ENCODE data around the gene DIAPH3. TPM values are rescaled to one million over a fixed set of nuclear protein-coding genes. Genes with fewer than 3 reads are reported as not detected.

The DIAPH3 gene
- total RNA-seq, 1 donor from 2014 or later = 1.0 TPM

DNA sequence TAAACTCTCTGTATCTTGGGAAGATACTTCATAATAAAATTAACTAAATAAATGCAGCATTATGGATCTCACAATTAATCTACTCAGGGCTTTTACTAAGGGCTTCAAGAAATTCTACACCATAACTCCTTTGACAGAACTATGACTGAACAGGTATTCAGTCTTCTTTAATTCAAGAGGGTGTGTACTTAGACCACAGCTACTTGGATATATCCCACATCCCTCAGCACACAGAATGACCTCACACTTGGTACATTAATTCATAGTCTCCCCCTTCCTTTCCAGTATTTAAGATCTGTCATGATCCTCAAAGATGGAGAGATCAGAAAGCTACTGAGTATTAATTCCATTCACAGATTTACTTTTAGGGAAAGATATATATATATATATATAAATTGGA, 11.6 kb downstream of the DIAPH3 start:
- no peak for DNase-seq (ENCODE audit: low spot score)

DNA sequence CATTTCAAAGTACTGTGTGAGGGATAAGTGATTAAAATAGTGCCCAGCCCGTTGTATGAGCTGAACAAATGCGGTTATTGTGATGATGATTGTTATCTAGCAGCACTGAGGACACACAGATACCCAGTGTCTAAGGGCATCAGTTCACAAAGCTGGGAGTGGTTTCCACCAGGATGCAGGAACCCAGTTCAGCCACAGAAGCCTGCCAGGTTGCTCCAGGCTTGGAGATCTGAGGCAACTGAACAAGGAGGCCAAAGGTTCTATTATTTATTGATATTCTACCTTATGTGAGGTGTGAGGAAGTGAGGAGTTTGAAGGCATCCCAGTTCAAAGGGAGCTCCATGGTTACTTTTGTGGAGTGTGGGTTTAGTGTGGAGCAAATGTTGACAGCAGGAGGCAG, 13.2 kb downstream of the DIAPH3 start:
- DNase-seq (ENCODE audit: low spot score) = no peak

DNA sequence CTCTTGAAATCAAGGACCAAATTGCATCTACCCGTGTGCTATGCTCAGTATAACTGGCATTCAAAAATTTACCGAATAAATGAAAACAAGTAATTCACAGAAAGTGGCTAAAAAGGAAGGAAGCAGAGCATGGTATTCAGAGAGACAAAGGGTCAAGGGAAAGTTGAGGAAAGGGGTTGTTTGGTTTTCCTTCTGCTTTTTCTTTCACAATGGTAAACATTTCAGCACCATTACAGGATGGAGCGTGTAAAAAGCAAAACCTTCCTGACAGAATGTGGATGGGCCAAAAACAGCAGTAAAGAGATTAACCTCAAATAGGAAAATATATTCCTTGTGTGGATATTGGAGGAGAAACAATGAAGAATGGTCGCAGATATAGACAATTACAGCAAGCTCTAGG, 14.8 kb downstream of the DIAPH3 start:
- no peak for DNase-seq (ENCODE audit: low spot score)

DNA sequence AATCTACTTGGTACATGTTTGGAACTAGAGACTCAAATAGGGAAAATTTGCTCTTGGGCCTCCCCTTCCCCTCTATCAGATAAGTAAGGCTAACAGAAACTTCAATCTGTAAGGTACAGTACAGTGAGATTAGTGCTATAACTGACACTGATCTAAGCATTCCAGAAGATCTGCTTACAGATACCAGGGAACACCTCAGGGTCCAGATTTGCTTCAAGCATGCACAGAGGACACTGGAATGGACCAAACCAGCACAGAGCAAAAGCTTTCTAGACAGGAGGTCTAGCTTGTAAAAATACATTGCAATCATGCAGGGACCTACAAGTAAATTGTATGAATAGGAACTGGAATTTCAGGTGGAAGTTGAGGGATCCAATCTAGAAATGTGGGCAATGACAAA, 16.4 kb downstream of the DIAPH3 start:
- DNase-seq (ENCODE audit: low spot score) = no peak

DNA sequence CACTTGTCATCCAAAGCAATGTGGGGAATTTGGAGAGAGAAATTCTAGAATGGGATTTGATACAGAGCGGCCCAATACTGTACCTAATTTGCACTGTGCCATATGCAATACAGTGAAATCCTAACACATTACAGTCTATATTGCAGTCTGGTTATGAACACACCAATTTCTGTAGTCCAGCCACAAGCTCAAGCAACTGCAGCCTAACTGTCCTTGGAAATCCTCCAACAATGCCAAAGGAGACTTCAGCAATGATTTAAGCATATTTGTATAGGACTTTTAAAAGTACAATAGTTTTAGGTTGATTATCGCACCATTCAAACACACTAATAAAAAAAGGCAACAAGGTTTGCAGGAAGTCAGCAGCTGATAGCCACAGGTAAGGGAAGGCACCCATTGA, 17.3 kb downstream of the DIAPH3 start:
- DNase-seq (ENCODE audit: low spot score) = no peak

DNA sequence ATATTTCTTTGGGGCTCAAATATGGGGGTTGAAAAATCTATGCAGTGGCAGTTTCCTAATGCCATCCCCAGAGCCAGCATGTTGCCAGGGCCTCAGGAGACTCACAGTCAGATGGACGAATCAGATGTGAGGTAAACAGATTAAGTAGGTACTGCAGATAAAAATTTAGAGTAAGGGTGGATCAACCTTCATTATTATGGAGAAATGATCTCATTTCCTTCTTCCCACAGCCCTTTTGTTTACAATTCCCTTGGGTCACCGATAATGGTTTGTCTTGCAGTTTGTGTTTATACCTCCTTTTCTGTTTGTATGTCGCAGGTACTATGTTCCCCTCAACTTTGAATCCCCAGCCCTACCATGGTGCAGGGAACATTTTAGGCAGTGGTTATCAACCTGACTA, 20.0 kb downstream of the DIAPH3 start:
- no peak for DNase-seq (ENCODE audit: low spot score)

DNA sequence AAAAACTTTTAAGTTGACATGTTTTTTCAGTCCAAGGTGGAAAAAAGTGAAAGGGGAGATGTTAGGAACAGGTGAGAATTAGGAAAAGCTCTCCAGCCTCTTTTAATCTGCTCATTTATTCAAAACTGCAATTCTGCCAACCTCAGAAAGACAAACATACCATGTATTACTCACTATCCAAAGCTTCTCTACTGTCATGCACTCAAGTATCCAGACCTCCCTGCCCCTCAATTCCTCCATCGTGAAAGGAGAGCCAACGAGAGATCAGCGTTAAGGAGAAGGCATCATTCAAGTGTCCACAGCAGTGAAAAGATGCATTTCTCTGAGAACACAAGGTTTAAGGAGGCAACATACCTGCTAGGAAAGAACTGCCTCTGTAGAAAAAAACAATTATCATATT, 24.5 kb downstream of the DIAPH3 start:
- DNase-seq (ENCODE audit: low spot score) = no peak

DNA sequence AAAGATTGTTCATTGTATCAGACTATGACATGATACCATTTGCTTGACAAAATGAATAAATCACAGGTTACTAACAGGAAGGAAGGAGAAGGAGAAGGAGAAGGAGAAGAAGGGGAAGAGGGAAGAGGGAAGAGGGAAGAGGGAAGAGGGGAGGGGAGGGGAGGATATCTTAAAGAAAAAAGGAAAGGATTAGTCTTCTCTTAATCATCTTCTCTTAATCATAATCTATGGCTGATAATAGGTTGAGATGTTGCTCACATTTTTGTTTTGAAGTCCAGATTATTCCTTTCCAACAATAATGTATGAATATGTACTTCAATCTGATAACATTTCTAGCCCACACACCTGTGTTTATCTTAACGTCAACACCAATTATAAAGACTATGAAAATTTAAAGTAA, 25.1 kb downstream of the DIAPH3 start:
- no peak for DNase-seq (ENCODE audit: low spot score)

DNA sequence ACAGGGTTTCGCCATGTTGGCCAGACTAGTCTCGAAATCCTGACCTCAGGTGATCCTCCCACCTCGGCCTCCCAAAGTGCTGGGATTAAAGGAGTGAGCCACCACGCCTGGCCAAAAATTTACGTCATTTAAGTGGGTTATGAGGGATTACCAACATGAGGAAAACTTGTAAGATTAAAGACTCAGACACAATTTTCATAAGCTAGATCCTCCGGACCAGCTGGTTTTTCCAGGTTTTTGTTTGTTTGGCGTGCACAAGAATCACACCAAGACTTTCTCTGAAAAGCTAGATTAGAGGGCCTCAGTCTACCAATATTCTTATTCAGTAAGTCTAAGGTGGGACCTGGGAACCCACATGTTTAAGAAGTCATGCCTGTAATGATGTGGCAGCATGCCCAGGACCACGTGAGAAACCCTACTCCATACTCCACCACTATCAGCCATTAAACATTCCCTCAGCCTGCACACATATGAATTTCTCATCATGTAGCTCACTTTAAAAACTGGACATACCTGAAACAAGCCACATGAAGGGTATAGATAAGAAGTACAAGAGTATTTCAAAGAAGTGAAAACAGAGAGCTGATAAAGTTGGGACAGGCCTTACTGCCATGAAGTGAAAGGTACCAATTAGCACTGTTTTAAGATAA, 25.7 kb downstream of the DIAPH3 start:
- no peak for DNase-seq (ENCODE audit: low spot score)

DNA sequence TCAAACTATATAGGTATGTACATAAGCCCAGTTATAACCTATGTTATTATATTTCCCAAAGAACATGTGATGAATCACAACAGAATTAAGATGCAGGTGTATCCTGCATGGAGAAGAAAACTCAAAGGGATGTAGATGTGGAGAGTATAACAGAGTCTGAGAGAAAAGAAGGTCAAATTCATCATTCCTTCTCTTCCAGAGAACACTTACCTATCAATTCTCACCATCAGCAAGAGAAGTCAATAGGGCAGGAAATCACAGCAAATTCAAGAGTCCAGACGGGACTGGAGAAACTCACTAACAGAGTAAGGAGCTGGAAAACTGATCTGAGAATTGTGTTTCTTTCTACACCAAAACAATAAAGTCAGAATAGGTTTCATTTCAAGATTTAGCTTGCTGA, 28.4 kb downstream of the DIAPH3 start:
- DNase-seq (ENCODE audit: low spot score) = no peak

DNA sequence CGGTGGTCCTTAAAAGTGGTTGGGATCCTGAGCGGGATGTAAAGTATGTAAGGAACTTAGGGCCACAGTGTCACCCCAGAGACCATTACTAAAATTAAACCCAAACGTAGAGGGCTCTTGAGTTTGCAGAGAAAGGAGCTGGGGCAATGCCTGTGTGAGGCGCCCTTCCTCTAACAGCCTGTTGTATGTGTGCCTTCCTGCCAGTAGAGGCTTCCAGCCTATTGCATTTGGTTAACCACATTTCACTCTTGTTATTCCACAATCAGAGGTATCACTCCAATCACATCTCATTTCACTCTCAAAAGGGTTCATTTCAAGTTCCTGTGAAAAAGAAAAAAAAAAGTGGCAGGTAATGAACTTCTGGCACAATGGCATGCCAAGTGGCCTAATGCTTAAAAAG, 29.4 kb downstream of the DIAPH3 start:
- DNase-seq (ENCODE audit: low spot score) = no peak

DNA sequence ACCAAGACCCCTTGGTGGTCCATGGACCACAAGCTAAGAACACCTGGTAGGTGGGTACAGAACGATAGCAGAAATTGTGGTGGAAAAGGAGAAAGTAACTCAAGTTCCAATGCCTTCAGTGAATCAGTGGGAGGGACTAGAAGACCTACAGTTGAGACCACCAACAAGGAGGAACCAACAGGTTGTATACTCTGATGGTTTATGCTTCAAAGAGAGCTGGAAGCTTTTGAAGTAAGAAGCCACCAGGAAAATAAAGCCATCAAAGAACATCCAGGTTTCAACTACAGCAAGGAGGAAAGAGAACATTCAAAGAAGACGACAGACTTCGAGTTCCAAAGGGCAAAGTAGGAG, 42.4 kb downstream of the DIAPH3 start:
- no peak for DNase-seq (ENCODE audit: low spot score)

DNA sequence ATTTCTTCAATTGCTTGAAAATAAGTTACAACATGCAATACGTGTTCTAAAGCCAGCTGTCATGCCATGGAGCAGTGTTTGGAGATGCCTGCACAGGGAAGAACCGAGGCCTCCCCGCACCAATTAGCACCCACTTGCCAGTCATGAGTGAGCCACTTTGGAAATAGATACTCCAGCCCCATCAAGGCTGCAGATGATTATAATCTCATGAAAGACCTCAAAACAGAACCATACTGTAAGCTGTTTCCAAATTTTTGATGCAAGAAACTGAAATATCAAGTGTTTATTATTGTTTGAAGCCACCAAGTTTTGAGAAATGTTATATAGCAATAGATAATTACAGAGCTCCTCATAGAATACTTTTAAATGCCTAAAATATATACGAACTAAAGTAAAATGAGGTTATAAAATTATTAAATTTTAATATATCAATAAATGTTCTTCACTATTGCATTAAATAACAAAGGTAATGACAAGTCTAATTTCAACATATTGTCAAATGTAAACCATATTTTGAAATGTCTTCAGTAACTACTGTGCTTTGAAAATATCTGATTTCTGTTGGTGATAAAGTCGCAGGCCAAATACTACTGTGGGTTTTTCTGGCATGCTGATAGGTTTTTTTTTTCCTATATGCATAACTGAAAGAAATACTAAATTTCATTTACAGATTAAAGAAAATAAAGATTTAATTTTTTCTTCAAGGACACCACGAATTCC, 43.0 kb downstream of the DIAPH3 start:
- no peak for DNase-seq (ENCODE audit: low spot score)

DNA sequence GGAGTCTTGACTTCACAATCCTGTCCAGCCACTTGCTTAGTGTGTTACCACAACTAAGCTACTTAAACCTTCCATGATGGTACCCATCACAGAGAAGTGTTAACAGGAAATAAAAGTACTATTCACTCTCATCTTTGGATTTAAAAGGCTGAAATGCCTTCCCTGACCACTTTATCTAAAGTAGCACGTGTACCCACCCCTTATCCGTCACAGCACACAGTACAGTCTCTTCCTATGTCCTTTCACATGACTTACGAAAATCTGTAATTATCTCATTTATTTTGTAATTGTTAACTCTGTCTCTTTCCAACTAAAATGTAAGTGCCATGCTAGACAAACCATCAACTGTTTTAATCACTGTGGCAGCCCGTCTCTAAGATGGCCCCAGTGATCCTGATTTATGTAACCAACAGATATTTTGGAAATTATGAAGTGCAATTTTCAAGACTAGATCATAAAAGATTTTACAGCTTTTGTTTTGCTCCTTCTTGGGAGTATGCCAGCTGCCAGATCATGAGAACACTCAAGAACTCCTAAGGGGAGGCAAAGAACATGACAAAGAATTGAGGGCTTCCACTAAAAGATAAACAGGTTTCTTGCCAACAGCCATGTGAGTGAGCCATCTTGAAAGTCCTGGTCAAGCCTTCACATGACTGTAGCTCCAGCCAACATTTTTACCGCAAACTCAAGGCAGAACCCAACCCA, 44.9 kb downstream of the DIAPH3 start:
- DNase-seq (ENCODE audit: low spot score) = no peak

DNA sequence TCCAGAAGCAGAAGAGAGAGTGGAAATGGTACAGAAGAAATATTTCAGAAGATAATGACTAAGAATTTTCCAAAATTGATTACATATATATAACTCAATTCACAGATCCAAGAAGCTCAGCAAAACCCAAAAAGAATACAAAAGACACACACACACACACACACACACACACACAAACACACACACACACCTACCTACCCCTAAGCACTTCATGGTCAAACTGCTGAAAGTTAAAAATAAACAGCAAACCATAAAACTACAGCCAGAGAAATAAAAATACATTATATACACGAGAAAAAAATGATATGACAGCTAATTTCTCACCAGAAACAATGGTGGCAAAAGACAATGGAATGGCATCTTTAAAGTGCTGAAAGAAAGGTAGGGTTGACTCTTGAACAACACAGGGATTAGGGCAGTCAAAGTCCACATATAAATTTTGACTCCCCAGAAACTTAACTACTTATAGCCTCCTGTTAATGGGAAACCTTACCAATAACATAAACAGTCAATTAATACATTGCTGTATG, 49.2 kb downstream of the DIAPH3 start:
- no peak for DNase-seq (ENCODE audit: low spot score)

DNA sequence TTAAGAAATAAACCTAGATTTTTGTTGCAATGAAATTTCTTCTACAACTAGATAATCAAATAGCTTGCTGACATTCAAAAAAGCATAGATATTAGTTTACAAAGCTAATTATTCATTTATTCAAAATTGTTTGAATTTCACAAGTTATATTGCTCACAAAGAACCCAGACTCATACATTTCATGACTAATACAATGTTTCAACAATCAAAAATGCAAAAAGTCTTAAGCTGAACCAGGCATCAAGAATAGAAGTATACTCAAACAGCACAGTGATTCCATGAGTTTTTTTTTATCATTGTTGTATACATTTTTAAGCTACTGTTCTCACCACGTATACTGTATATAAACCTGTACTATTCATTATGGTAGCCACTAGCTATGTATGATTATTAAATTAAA, 51.0 kb downstream of the DIAPH3 start:
- DNase-seq (ENCODE audit: low spot score) = no peak

DNA sequence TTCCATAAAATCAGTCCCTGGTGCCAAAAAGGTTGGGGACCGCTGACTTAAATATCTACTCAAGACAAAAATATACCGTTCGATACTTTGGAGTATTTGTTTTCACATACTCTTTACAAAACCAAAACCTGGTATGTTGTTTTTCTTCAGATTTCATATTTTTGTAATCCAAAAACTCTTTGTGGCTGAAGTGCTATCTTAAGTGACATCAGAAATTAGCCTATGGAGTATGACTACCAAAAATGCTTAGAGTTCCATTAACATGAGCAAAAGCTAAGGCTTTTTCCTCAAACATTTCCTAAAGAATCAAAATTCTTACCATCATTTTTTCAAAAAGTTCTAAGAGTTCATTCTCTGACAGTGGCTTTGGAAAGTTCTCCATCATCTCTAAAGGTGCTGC, 52.0 kb downstream of the DIAPH3 start:
- DNase-seq (ENCODE audit: low spot score) = no peak

DNA sequence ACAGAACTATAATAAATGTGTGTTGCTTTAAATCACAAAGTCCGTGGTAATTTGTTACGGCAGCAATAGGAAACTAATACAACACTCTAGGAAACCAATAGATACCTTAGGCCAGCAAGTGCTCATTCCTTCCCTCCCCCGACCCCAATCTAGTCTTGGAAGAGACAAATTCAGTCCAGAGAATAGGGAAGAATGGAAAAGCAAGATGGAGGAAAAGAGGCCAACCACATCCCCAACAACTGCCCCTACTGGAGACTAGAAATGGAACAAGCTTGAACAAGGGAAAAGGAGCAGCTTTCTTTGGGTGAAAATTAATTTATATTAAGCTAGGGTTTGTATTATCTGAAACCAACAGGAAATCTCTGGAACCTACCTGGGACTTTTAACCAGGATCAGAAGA, 54.4 kb downstream of the DIAPH3 start:
- DNase-seq (ENCODE audit: low spot score) = no peak

DNA sequence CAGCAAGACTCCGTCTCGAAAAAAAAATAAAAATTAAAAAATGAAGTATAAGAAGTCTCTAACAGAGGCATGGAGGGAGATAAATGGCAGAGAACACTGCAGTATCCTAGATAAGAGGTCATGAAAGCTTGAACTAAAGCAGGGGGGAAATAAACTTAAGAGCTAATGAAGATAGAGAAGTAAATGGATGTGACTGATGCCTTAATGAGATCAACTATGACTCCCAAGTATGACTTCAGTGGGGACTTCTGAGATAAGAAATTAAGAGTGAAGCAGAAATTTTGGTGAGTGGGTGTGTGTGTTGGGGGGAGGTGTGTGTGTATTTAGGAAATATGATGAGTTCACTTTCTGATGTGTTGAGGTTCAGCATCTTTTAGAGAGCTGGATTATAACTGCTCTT, 55.1 kb downstream of the DIAPH3 start:
- DNase-seq (ENCODE audit: low spot score) = no peak

DNA sequence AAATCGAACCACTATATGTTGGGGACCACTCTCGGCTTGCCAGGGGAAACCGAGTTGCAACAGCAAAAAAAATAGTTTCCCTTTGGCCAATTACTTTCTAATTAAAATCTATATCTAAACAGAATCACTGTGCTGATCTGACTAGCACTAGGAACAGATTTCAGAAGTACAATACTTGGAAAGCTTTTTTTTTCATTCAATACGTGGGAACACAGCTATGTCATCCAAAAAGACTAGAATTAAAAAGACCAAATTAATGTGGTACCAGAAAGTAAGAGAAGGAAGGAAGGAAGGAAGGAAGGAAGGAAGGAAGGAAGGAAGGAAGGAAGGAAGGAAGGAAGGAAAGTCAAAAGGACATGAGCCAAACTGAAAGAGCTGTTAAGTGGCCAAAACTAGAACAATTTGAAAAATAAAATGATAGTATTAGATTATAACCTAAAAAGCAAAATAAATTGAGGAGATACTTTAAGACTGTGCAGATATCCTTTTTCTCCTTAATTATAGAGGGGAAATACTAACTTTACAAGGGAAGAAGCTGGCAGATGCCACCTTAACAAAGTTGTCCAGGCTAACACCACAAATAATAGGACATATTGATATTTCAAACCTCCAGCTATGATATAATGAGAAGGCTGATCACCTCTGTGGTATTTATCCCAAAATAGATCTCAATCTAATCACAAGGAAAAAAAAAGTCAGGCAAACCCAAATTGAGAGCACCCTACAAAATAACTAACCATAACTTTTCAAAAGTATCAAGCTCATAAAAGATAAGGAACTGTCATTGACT, 63.9 kb downstream of the DIAPH3 start:
- DNase-seq (ENCODE audit: low spot score) = no peak

DNA sequence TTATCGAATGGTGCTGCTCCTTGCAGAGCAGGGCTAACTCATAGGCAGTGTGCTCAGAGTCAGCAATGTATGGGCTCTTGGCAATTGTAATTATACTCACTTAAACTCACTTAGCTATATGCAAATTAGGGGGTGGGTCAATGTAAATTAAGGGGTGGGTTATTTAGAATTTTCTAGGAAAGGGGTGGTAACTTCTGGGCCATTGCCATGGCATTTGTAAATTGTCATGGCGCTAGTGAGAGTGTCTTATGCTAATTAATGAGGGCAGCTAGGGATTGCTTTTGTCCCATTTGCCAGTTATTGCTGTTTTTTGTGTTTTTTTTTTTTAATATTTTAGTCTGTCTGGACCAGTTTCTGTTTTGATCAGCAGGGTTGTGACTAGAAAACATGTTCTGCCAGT, 68.4 kb downstream of the DIAPH3 start:
- no peak for DNase-seq (ENCODE audit: low spot score)

DNA sequence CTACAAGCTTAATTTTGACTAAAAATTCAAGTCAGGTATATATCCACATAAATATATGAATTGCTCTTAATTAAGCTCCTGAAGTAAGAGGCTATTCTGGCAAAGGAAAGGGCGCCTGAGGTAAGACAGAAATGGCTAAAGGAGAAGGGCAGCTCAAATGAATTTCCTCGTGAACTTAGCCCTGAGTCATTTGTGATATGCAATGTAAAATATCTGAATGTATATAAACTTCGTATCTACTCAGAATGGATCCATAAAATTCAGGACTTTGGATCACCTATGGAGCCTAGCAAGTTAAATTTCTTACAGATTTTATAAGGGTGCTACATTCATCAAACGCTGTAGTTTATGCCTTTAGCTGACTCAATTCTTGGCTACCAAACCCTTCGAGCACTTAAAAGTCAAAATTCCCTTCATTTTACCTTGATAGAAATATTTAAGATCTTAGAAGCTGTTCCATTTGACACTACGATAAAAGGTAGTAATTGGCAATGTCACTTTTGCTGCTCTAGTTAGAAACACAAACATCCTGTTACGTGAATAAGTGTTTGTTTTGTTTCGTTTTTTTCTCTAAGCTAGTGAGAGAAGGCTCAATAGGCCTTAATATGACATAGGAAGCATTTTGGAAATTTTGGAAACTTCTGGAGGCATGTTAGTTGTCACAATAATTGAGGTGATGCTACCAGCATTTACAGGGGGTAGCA, 69.2 kb downstream of the DIAPH3 start:
- no peak for DNase-seq (ENCODE audit: low spot score)
